ENCODE measurements around the gene PRSS8. TPM values are rescaled to one million over a fixed set of nuclear protein-coding genes. Genes with fewer than 3 reads are reported as not detected.
"Not testable (repeated sequence)": the region's sequence is repeated elsewhere in the genome, so short reads cannot be mapped to it uniquely, and the experiment has no call there.

Gene PRSS8
- total RNA-seq, 1 donor from 2014 or later = 146 TPM

GRCh38 chr16:31141489-31142108, 6.1 kb upstream of the PRSS8 start:
- TF ChIP-seq CTCF (IDR thresholded peaks at IDR 0.05; ENCODE audit: insufficient read depth, low read length, poor library complexity, severe bottlenecking) = no peak
- Histone ChIP-seq H3K36me3 (ENCODE audit: control insufficient read depth, insufficient read depth, low read length) (no peaks in the 10 kb centered on the region), H3K4me3 (ENCODE audit: low read depth, low read length) (no peak overlapping the region), H3K27me3 (ENCODE audit: control insufficient read depth, insufficient read depth, low read length) (peaks cover 6% of the 10 kb centered on the region)
- DNase-seq (ENCODE audit: low read depth) = no peak

- not testable (repeated sequence) for H3K4me3 ChIP-seq (ENCODE audit: low read depth, low read length); H3K27me3 ChIP-seq (ENCODE audit: control insufficient read depth, insufficient read depth, low read length); DNase-seq (ENCODE audit: low read depth); H3K36me3 ChIP-seq (ENCODE audit: control insufficient read depth, insufficient read depth, low read length)
These were observed 5.5 kb upstream of the PRSS8 start for GRCh38 chr16:31141071-31141469.

- H3K4me3 ChIP-seq (ENCODE audit: low read depth, low read length) = no peak overlapping the region
- TF ChIP-seq CTCF (IDR thresholded peaks at IDR 0.05; ENCODE audit: insufficient read depth, low read length, poor library complexity, severe bottlenecking) = no peak
- peak; percentile 67 for DNase-seq (ENCODE audit: low read depth)
These were observed 3.4 kb upstream of the PRSS8 start for GRCh38 chr16:31138621-31139578.

GRCh38 chr16:31136822-31137499, 1.4 kb upstream of the PRSS8 start:
- DNase-seq (ENCODE audit: low read depth); H3K36me3 ChIP-seq (ENCODE audit: control insufficient read depth, insufficient read depth, low read length); H3K4me3 ChIP-seq (ENCODE audit: low read depth, low read length); H3K27me3 ChIP-seq (ENCODE audit: control insufficient read depth, insufficient read depth, low read length): not testable (repeated sequence)

More at GRCh38 chr16:31138621-31139578, 3.4 kb upstream of the PRSS8 start:
- peaks cover 3% of the 10 kb centered on the region for H3K27me3 ChIP-seq (ENCODE audit: control insufficient read depth, insufficient read depth, low read length)
- H3K36me3 ChIP-seq (ENCODE audit: control insufficient read depth, insufficient read depth, low read length) = no peaks in the 10 kb centered on the region

- H3K36me3 ChIP-seq (ENCODE audit: control insufficient read depth, insufficient read depth, low read length) = no peaks in the 10 kb centered on the region
- H3K4me3 ChIP-seq (ENCODE audit: low read depth, low read length) = no peak overlapping the region
- no peak for DNase-seq (ENCODE audit: low read depth)
- no peak for TF ChIP-seq CTCF (IDR thresholded peaks at IDR 0.05; ENCODE audit: insufficient read depth, low read length, poor library complexity, severe bottlenecking)
- no peaks in the 10 kb centered on the region for H3K27me3 ChIP-seq (ENCODE audit: control insufficient read depth, insufficient read depth, low read length)
These were observed 748 bp upstream of the PRSS8 start for GRCh38 chr16:31136287-31136662.

- DNase-seq (ENCODE audit: low read depth) = no peak
- peak overlapping the region; percentile 31 for H3K4me3 ChIP-seq (ENCODE audit: low read depth, low read length)
These were observed 647 bp downstream of the PRSS8 start for GRCh38 chr16:31134625-31135534.

More at GRCh38 chr16:31134625-31135534, 647 bp downstream of the PRSS8 start:
- Histone ChIP-seq H3K27me3 (ENCODE audit: control insufficient read depth, insufficient read depth, low read length) (no peaks in the 10 kb centered on the region), H3K36me3 (ENCODE audit: control insufficient read depth, insufficient read depth, low read length) (no peaks in the 10 kb centered on the region)
- no peak for TF ChIP-seq CTCF (IDR thresholded peaks at IDR 0.05; ENCODE audit: insufficient read depth, low read length, poor library complexity, severe bottlenecking)

Measured in kidney epithelial cell (primary cell).